GM21737 (cell line): ENCODE data around the gene GALNTL6.
"Not testable (repeated sequence)": the region's sequence is repeated elsewhere in the genome, so short reads cannot be mapped to it uniquely, and the experiment has no call there.

Experiments used
- ATAC-seq: cut with Tn5 transposase; IDR thresholded peaks from one replicate; pipeline ENCODE4 v1.9.1; 2021; ENCODE audit warnings: mild to moderate bottlenecking, moderate library complexity; ENCODE audit not compliant: unreplicated experiment

The GALNTL6 gene

DNA sequence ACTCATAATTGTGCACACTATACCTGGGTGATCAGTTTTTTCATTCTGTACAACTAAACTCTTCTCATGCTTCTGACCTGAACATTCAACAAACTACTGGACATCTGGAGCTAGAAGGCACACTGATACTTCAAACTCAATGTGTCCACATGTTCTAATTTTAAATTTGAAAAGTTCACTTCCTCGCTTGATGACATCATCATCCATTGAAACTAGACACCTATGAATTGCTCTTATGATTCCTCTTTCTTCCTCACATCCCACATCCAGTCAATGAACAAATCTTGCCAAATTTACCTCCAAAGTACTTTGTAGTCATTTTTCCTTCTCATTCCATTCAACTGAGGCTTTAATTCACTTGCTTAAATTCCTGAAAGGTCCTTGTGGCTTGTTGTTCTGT lies 549.4 kb downstream of the GALNTL6 start:
- no peak for ATAC-seq

DNA sequence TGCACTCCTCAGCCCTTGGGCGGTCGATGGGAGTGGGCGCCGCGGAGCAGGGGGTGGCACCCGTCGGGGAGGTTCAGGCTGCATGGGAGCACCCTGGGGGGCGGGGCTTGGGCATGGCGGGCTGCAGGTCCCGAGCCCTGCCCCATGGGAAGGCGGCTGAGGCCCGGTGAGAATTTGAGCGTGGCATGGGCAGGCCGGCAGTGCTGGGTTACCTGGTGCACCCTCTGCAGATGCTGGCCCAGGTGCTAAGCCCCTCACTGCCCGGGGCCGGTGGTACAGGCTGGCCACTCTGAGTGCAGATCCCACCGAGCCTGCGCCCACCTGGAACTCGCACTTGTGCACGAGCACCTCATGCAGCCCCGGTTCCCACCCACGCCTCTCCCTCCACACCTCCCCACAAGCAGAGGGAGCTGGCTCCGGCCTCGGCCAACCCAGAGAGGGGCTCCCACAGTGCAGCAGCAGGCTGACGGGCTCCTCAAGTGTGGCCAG lies 556.3 kb downstream of the GALNTL6 start:
- no peak for ATAC-seq

DNA sequence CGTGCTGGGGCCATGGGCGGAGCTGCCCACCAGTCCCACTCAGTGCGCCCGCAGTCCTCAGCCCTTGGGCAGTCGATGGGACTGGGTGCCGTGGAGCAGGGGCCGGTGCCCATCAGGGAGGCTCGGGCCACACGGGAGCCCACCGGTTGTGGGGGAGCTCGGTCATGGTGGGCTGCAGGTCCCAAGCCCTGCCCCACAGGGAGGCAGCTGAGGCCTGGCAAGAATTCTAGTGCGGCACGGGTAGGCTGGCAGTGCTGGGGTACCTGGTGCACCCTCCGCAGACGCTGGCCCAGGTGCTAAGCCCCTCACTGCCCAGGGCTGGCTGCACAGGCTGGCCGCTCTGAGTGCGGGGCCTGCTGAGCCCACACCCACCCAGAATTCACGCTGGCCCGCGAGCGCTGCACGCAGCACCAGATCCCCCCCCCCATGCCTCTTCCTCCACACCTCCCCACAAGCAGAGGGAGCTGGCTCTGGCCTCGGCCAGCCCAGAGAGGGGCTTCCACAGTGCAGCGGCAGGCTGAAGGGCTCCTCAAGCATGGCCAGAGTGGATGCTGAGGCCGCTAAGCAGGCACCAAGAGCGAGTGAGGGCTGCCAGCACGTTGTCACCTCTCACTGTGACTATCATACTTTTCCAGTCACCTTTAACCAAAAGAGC lies 564.4 kb downstream of the GALNTL6 start:
- no peak for ATAC-seq

DNA sequence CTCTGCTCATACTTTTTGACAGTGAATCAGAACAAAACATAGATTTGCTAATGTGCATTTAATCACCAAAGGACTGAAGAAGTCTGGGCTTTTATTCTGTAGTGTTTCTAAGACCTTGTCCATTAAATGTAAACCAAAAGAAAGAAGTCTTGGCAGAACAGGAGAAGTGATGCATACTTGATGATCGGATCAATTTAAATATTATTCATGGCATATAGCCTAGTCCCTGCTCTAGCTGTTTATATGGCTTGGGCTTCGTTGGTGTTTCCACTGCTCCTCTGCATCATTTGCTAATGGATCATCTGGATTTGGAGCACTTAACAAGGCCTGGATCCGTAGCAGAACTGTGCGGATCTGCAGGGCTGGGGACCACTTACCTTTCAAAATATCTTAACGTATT lies 566.6 kb downstream of the GALNTL6 start:
- no peak for ATAC-seq

DNA sequence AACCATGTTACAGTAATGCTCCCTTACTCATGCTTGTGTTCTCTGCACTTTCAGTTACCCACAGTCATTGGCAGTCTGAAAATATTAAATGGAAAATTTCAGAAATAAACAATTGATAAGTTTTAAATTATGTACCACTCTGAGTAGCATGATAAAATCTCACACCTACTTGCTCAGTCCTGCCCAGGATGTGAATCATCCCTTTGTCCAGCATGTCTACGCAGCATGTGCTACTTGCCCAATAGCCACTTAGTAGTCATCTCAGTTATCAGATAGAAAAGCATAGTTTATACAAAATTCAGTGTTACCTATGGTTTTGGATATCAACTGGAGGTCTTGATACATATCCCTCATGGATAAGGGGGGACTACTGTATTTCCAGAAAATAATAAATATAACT lies 577.1 kb downstream of the GALNTL6 start:
- no peak for ATAC-seq

DNA sequence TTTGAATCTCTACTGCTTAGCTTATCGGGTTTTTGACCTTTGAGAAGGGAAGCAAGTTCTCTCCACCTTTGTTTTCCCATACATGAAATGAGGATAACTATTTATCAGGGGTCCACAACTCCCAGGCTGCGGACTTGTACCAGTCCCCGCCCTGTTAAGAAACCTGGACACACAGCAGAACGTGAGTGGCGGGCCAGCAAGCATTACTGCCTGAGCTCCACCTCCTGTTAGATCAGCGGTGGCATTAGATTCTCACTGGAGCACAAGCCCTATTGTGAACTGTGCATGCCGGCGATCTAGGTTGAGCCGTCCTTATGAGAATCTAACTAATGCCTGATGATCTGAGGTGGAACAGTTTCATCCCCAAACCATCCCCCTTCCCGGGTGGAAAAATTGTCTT lies 579.5 kb downstream of the GALNTL6 start:
- no peak for ATAC-seq

DNA sequence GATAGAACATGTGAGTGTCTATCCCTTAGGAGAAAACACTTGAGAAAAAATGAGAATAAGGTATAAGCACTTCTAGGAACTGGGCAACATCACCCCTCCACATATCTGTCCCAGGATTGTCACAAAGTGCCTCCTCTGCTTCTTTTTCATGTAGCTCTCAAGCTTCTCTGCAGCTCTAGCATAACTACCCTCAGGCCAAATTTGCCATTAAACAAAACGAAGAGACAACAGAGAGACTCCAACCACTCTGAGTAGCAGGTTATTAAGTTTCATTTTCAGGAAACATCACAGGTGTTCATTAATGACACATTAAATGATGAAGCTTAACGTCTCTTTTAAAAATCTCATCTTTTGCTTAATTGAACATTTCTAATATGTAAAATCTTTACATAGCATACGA lies 580.0 kb downstream of the GALNTL6 start:
- no peak for ATAC-seq

DNA sequence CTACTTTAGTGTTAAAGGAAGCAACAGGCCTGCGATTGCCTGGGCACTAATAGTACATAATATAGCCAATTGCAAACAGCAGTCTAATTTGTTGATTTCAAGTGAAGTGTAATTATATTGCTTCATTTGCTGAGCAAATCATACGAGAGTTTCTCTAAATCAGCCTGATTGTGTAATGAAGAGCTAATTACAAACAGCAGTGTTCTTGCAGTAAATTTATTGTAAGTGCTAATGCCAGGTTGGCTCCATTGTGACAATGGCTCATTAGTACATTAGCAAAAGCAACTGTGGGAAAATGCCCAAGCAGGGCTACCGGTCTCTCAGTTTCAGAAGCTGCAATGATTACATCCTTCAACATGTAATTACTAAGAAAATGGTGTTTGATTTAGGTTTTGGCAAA lies 591.5 kb downstream of the GALNTL6 start:
- ATAC-seq, result no peak

DNA sequence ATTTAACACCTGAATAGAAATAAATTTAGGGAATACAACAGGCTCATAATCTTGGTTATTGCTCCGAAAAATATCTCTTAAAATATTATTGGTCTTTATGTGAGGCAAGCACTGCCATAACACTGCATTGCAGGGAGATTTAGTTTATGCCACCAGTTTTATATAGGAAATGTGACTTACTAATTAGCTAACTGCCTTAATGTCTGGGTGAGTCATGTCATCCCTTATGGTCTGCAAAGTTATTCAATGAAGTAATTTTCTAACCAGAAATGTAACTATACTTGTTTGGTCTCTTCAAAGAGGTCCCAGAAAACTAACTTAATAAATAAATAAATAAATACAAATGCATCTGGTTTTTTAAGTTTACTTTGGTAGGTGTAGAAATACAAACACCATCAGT lies 597.2 kb downstream of the GALNTL6 start:
- no peak for ATAC-seq

DNA sequence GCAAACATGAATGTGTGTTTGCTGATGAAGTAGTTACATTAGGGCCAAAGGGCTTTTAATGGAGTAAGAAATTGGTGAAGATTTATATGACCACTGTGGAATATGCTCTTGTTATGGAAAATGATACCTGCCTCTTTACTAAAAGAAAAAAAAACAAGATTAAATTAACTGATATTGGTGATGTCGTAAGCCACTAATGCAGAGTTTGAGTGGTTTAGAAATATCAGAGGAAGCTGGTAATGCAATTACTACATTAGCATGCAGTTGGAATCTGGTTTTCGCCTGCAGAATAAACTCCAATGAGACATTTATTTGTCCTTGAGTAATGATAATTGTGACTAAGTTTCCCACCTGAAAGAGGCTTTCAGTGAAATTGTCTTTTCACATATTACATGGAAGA lies 597.9 kb downstream of the GALNTL6 start:
- no peak for ATAC-seq

DNA sequence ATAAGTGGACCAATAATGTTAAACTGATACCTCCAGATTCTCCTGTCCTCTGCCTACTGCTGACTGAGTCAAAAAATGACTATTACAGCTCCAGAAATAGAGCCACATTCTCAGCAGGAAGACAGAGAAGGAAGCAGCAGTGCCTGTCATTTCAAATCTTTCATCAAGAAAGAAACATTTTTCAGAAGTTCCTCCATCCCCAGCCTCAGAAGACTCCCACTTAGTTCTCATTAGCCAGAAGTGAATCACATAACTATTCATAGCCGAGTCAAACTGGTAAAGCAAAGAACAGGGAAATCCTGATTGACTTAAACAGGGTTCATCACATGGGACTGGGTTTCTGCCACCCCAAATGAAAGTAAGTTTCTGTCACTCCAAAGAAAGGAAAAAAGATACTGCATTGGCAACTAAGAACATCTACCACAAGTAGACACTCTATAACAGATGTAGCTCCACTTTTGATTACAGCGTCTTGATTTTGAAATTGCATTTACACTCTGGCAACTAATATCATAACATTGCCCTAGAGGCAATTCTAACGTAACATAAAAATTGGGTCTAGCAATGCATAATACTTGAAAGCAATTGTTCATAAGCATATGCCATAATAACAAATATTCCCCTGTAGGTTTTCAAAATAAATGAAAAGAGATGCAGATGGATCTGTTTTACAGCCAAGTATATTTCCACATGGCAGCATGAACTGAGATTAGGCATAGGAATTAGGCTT lies 599.8 kb downstream of the GALNTL6 start:
- ATAC-seq, result no peak

DNA sequence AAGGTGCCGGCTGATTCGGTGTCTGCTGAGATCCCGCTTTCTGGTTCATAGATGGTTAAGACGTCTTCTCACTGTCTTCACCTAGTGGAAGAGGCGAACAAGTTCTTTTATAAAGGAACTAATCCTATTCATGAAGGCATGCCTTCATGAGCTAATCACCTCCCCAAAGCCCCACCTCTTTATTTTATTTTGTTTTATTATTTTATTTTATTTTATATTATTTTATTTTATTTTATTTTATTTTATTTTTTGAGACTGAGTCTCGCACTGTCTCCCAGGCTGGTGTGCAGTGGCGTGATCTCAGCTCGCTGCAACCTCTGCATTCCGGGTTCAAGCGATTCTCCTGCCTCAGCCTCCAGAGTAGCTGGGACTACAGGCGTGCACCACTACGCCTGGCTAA lies 615.8 kb downstream of the GALNTL6 start:
- not testable (repeated sequence) for ATAC-seq

DNA sequence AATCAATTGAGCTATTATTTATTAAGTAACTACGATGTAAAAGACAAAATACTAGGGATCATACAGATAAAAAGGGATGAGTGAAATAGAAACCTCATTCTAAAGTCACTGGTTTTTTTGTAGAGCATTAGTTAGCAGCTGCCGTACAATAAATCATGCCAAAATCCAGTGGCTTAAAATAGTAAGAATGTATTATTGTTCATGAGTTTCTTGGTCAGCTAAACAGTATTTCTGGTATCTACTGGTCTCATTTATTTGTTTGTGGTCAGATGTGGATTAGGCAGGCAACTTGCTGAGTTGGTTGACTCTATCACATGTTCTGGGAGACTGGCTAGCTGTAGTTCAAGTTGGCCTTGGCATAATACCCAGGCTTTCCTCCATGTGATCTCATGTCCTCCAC lies 667.3 kb downstream of the GALNTL6 start:
- ATAC-seq, result no peak

DNA sequence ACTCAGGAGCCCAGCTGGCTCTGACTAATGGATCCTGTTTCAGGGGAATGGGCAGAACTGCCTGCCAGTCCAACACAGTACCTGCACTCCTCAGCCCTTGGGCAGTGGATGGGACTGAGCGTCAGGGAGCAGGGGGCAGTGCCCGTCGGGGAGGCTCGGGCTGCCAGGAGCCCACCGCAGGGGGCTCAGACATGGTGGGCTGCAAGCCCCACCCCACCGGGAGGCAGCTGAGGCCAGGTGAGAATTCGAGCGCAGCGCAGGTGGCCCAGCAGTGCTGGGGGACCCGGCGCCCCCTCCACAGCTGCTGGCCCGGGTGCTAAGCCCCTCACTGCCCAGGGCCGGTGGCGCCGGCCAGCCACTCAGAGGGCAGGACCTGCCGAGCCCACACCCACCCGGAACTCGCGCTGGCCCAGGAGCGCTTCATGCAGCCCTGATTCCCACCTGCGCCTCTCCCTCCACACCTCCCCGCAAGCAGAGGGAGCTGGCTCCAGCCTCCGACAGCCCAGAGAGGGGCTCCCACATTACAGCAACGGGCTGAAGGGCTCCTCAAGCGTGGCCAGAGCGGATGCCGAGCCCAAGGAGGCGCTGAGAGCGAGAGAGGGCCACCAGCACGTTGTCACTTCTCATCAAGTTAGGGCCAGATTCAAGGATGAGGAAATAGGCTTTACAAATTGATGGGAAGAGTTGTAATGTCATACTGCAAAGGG lies 668.8 kb downstream of the GALNTL6 start:
- no peak for ATAC-seq

DNA sequence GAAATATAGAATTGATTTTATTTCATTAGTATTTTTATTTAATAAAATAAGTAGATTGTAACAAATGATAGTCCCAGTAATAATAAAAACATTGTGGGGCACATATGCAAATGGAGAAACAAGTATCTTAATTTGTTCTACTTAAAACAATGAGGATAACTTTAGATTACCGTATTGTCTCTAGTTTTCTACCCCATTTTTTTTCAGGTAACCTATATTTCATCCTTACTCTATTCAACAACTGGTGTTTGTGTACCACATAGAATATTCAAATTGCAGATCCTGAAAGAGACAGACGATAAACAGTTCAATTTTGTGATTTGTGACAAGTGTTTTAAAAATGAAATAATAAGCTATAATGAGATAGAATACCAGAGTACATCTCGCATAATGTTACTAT lies 671.8 kb downstream of the GALNTL6 start:
- no peak for ATAC-seq

DNA sequence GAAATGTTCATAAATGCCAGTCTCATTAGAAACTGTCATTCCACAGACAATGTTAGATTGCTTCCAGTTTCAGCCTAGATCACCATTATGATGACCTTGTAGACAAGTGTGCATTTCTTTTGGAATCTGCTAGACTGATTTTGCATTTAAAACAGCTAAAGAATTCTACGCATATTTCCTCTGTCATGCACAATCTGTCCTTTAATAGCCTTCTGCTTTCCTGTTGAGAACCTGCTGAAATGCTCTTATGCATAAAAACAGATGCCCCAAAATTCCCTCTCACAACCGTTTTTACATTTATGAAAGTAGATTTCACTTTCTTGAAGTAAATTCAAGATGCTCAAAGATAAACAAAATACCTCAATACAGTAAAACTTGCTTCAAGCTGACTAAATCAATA lies 673.3 kb downstream of the GALNTL6 start:
- ATAC-seq, result no peak

DNA sequence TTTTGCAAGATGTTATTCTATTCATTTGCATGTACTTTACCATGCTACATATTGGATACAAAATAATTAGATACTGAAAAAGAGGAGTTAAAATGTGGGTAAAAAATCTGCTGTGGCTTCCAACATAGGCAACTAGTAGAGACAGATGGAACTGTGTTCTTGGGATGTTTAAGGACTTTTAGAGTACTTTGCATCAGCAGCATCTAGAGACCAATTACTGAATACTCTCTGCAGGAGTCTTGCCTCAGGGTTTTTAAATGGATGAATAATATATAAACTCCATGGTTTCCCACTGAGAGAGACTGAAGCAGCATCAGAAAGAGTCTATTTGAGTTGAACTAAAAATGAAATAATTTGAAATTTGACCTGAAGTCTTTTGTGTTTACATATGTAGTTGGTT lies 676.7 kb downstream of the GALNTL6 start:
- ATAC-seq, result no peak

DNA sequence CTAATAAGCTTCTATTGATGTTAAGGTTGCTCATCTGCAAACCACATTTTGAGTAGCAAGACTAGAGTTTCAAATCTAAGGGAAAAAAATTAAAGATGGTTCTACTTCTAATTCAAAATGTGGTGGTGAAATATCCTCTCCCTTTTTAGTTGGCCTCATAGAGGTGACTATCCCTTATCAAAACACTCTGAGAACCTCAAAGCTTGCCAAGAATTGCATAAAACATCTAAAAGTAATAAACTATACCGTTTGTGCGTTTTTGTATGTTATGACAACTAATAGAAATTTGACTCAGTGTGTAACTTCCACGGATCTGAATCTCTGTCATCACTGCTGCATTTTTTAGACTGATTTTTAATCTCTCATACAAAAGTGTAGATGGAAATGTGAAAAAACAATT lies 682.6 kb downstream of the GALNTL6 start:
- ATAC-seq, result no peak

DNA sequence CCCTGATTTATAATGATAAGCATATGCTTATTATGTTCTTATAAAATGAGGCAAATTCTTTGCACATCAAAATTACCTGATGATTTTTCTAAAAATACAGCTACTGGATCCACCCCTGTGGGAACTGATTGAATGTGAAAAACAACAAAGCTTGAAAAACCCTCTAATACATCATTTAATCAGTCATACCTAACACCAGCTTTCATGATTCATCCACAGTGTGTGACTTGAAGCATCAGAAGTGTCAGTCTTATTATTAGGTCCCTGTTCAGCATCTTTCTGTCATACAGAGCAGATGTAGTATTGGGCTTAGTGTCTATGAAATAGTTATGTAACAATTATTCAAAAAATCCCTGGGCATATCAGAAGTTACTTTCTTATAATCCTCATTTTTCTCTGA lies 684.1 kb downstream of the GALNTL6 start:
- ATAC-seq, result no peak

DNA sequence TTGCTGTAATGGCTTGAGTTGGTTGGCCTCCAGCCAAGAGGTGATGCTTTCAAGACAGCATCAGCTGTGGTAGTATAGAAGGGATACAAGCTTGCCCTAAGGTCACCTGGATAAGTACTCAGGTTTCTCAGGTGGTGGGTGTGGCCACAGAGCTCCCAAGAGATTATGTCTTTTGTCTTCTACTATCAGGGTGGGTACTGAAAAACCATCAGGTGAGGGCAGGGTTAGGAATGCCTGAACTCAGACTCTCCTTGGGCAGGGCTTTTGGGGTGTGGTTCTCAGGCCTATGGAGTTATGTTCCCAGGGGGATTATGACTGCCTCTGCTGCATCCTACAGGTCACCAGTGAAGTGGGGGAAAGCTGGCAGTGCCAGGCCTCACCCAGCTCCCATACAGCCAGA lies 700.8 kb downstream of the GALNTL6 start:
- ATAC-seq, result no peak

DNA sequence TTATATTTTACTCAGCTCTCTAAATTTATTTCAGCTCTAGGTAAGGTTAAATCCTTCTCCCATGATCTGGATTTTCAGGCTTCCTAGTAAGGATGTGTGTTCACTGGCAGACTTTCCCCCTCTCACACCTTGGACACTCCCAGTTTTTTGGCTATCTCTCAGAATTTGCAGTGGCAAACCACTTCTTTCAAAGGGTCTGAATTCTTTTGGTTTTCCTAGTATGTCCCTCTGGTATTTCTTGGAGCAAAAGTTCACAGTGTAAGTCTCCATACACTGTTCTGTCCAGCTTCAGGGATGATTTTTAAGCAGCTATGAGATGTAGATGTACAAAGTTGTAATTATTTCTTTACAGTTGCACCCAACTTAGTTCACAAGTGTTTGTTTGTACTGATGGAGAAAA lies 701.6 kb downstream of the GALNTL6 start:
- ATAC-seq, result no peak

DNA sequence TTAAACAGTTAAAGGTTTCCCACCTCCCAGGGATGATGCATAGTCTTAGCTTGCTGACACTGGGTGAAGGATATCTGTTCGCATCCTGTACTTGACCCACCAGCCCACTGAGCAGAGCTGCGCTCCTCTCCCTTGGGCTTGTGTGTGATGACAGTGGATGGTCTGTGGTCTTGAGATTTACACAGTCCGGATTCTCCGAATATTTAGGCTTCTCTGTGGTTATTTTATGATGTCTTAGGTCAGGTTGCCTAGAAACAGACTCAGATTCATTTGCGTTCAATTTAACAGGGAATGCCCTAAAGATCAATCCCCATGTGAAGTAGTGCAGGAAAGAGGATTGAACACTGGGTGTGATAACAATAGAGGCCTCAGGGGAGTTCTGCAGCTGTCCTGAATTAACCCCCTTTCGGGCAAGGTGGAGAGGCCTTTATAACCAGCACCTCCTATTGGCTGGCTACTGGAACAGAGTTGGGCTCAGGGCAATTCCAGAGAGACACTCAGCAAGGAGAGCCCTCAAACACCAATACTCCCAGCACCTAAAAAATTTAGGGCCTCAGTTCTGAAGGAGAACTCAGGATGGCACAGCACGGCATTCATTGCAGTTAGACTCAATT lies 702.2 kb downstream of the GALNTL6 start:
- ATAC-seq, result no peak
